ENCODE results near the gene FEZF2. TPM values are rescaled to one million over a fixed set of nuclear protein-coding genes. Genes with fewer than 3 reads are reported as not detected.

FEZF2 gene
- total RNA-seq, 1 experiment from 2014 or later, result not detected

DNA sequence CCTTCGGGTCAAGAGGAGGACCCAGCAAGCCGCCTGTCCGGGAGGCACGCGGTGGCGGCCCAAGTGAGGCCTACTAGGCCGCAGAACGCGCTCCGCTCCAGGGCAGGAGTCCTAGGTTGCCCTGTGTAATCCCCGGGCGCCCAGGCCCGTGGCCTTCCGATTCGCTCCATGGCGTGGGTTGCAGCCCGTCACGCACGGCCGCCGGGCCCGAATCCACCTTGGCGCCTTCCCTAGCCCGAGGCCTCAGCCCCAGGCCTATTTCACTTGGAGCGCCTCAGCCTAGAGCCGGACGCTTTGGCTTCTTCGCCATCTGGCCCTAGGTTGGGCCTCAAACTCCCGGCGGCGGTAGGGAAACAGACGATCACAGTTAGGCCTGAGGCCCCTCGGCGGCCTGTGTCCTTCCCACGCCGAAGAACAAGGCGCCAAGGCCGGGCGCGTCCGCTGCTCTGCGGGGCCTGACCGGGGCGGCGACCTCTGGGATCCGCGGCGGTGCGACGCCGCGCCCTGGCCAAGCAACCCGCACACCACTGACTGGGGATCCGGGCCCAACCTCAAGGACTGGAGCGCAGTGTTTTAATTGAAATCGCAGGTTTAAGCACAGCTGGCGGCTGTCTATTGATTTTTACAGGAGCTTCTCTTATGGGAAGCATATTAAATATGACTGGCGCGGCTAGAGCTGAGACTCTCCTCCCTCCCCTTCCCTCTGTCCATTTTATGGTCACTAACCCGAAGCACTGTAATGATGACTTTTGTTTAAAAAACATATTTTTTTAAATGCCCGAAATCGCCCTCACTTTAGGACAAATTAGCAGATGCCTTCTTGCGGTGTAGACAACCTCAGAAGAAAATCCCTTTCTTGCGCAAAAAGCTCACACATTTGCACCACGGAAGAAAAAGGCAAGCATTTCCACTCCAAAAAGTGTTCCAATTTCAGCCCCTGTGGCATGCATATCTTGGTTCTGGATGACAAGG lies 3.8 kb upstream of the FEZF2 start:
- H3K36me3 ChIP-seq (ENCODE audit: insufficient read depth, low read length, poor library complexity, severe bottlenecking), result no peaks in the 10 kb centered on the region
- peaks cover 96% of the 10 kb centered on the region for H3K27me3 ChIP-seq (replicated peaks; ENCODE audit: insufficient read depth, low read depth, low read length, poor library complexity)
- TF ChIP-seq EZH2 (IDR thresholded peaks at IDR 0.05; ENCODE audit: borderline replicate concordance, low read depth, low read length, poor library complexity, severe bottlenecking), result no peak
- TF ChIP-seq, protein P1, sequence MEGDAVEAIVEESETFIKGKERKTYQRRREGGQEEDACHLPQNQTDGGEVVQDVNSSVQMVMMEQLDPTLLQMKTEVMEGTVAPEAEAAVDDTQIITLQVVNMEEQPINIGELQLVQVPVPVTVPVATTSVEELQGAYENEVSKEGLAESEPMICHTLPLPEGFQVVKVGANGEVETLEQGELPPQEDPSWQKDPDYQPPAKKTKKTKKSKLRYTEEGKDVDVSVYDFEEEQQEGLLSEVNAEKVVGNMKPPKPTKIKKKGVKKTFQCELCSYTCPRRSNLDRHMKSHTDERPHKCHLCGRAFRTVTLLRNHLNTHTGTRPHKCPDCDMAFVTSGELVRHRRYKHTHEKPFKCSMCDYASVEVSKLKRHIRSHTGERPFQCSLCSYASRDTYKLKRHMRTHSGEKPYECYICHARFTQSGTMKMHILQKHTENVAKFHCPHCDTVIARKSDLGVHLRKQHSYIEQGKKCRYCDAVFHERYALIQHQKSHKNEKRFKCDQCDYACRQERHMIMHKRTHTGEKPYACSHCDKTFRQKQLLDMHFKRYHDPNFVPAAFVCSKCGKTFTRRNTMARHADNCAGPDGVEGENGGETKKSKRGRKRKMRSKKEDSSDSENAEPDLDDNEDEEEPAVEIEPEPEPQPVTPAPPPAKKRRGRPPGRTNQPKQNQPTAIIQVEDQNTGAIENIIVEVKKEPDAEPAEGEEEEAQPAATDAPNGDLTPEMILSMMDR (conservative IDR thresholded peaks at IDR 0.05; ENCODE audit: low read depth, low read length), result no peak
- no peaks in the 10 kb centered on the region for H3K9me3 ChIP-seq (ENCODE audit: low read depth, low read length, poor library complexity, severe bottlenecking)
- intact Hi-C loops (cut with micrococcal nuclease; ENCODE audit: unreplicated experiment), result no loop called here
- no peak for DNase-seq (ENCODE audit: low spot score)
- no peak overlapping the region for H3K27ac ChIP-seq (ENCODE audit: low read depth, low read length, poor library complexity, severe bottlenecking)
- H3K4me1 ChIP-seq (ENCODE audit: insufficient read depth, low read length, poor library complexity, severe bottlenecking), result no peaks in the 10 kb centered on the region
- BruUV-seq (replicated peaks), result no TSS peak
- no peak overlapping the region for H3K4me3 ChIP-seq (ENCODE audit: low read depth, low read length, poor library complexity, severe bottlenecking)
- POLR2A ChIA-PET (ENCODE audit: low non-redundant PET), result no interaction called here
- CTCF ChIA-PET, result no interaction called here

DNA sequence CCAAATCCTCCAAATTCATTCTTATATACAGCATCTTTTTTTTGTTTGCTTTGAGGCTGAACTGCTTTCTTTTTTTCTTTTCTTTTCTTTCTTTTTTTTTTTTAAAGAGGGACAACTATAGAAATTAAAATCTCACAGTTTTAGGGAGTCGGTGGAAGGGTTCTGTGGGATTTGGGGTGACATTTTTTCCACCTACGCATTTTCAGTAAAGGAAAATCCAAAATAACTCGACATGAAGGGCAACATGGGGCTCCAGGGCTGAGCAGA lies 3.0 kb upstream of the FEZF2 start:
- Histone ChIP-seq H3K27ac (ENCODE audit: low read depth, low read length, poor library complexity, severe bottlenecking) (no peak overlapping the region), H3K27me3 (replicated peaks; ENCODE audit: insufficient read depth, low read depth, low read length, poor library complexity) (peaks cover 96% of the 10 kb centered on the region), H3K4me1 (ENCODE audit: insufficient read depth, low read length, poor library complexity, severe bottlenecking) (no peaks in the 10 kb centered on the region), H3K9me3 (ENCODE audit: low read depth, low read length, poor library complexity, severe bottlenecking) (no peaks in the 10 kb centered on the region), H3K36me3 (ENCODE audit: insufficient read depth, low read length, poor library complexity, severe bottlenecking) (no peaks in the 10 kb centered on the region), H3K4me3 (ENCODE audit: low read depth, low read length, poor library complexity, severe bottlenecking) (no peak overlapping the region)
- intact Hi-C loops (cut with micrococcal nuclease; ENCODE audit: unreplicated experiment), result no loop called here
- TF ChIP-seq, protein P1 (conservative IDR thresholded peaks at IDR 0.05; ENCODE audit: low read depth, low read length), result no peak
- no peak for TF ChIP-seq EZH2 (IDR thresholded peaks at IDR 0.05; ENCODE audit: borderline replicate concordance, low read depth, low read length, poor library complexity, severe bottlenecking)
- no peak for DNase-seq (ENCODE audit: low spot score)
- ChIA-PET CTCF (no interaction called here), POLR2A (ENCODE audit: low non-redundant PET) (no interaction called here)
- no TSS peak for BruUV-seq (replicated peaks)

DNA sequence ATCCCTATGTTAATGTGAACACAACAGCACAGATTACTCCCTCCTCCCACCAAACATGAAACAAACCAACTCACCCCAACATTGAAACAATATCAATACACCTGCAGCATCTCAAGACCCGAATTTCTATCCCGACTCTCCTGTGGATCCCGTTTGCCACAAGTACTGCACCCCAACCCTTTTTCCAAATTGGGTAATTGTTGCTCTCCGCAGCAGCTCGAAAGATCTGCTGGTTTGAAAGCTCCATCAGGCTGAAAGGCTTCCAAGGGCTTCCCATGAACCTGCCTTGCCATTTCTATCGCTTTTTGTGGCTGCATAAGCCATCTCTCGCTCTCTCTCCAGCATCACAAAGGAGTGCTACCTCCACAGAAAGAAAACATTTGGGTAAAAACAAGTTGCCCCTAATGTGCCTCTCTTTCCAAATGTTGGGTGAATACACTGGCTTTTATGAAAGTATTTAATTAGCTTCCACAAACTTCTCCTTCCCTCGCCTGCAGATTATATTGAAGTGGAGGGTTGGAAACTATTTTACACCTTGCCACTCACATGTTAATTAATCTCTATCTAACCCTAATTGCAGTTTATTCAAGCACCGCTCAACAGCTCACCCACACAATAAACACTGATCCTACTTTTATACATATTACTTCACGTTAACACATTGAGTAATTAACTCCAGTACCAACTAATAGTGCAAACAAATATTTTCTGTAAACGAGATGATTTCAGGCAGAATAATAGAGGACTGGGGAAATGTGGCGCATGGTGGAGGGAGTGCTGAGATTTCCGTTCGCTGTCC lies 2.5 kb upstream of the FEZF2 start:
- ChIA-PET POLR2A (ENCODE audit: low non-redundant PET) (no interaction called here), CTCF (no interaction called here)
- Histone ChIP-seq H3K27me3 (replicated peaks; ENCODE audit: insufficient read depth, low read depth, low read length, poor library complexity) (peaks cover 96% of the 10 kb centered on the region), H3K4me1 (ENCODE audit: insufficient read depth, low read length, poor library complexity, severe bottlenecking) (no peaks in the 10 kb centered on the region), H3K9me3 (ENCODE audit: low read depth, low read length, poor library complexity, severe bottlenecking) (no peaks in the 10 kb centered on the region), H3K4me3 (ENCODE audit: low read depth, low read length, poor library complexity, severe bottlenecking) (no peak overlapping the region), H3K36me3 (ENCODE audit: insufficient read depth, low read length, poor library complexity, severe bottlenecking) (no peaks in the 10 kb centered on the region), H3K27ac (ENCODE audit: low read depth, low read length, poor library complexity, severe bottlenecking) (no peak overlapping the region)
- BruUV-seq (replicated peaks), result no TSS peak
- intact Hi-C loops (cut with micrococcal nuclease; ENCODE audit: unreplicated experiment), result no loop called here
- TF ChIP-seq, protein P1 (conservative IDR thresholded peaks at IDR 0.05; ENCODE audit: low read depth, low read length), result no peak
- peak; percentile 34 for TF ChIP-seq EZH2 (IDR thresholded peaks at IDR 0.05; ENCODE audit: borderline replicate concordance, low read depth, low read length, poor library complexity, severe bottlenecking)
- DNase-seq (ENCODE audit: low spot score), result no peak
